Caki2 (cell line): ENCODE results near the gene RPL27. TPM values are rescaled to one million over a fixed set of nuclear protein-coding genes. Genes with fewer than 3 reads are reported as not detected.
A peak's percentile ranks its signal among the peaks of the same experiment; 100 is the strongest.
"Not testable (repeated sequence)": the region's sequence is repeated elsewhere in the genome, so short reads cannot be mapped to it uniquely, and the experiment has no call there.

Experiments used
- DNase-seq: peaks from one replicate; pipeline ENCODE4 v3.0.0-alpha.2; 2015; ENCODE audit warnings: low read depth
- in situ Hi-C: cut with HindIII; loops from 2 replicates; pipeline ENCODE4 v1.10.0; 2016; ENCODE audit warnings: low sequenced_read_pairs, low pct_unique_long_range_greater_than_20kb, mixed read lengths
- total RNA-seq: library from RNA; depleted of rRNA; stranded (reverse); fragments of >200 nt; shearing (Covaris generic); gene quantifications from 2 replicates; pipeline ENCODE4 v1.2.3, GENCODE V29; 2014; ENCODE audit warnings: low replicate concordance; rRNA removed

Gene RPL27
- total RNA-seq: 1,310 and 1,529 TPM in 2 replicates

- in situ Hi-C loops: no loop called here
- DNase-seq: peak; percentile 100
These were observed at the start of gene RPL27 for GRCh38 chr17:42997984-42998938. TSS of gene RPL27 (plus strand) at chr17:42998419. CDS start at chr17:42998751, 332 bp downstream.

DNA sequence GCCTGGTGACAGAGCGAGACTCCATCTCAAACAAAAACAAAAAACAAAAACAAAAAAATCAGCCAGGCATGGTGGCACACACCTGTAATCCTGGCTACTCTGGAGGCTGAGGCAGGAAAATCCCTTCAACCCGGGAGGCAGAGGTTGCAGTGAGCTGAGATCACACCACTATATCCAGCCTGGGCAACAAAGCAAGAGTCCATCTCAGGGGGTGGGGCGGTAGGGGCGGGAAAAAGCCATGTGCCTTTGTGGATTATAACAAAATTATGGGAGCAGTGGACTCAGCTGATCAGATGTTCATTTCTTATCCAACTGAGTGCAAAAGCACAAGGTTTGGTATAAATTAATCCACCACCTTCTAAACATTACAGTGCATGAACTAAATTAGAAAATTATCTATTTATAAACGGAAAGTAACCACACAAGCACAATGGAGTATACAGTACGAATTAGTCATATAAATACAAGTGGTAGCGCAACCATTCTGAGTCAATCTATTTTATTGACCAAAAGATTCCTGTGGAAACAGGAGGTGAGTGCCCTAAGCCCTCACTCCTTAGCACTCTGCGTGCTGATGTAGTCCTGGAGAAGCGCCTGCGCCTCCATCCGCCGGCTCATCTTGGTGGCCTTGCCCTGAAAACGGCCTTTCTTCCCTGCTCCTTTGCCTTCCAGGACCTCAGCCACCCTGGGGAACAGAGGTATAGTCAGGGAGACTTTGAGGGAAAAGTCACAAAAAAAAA, 48.0 kb upstream of the RPL27 start:
- in situ Hi-C loops: no loop called here
- no peak for DNase-seq

- peak; percentile 21 for DNase-seq
- in situ Hi-C loops: no loop called here
These were observed 44.5 kb upstream of the RPL27 start for GRCh38 chr17:42953669-42954068.

- in situ Hi-C loops: no loop called here
These were observed 33.9 kb upstream of the RPL27 start, which contains the start of gene AARSD1 for GRCh38 chr17:42964161-42964932. TSS of gene AARSD1 (minus strand) at chr17:42964454. CDS start at chr17:42964440, 14 bp downstream.

DNA sequence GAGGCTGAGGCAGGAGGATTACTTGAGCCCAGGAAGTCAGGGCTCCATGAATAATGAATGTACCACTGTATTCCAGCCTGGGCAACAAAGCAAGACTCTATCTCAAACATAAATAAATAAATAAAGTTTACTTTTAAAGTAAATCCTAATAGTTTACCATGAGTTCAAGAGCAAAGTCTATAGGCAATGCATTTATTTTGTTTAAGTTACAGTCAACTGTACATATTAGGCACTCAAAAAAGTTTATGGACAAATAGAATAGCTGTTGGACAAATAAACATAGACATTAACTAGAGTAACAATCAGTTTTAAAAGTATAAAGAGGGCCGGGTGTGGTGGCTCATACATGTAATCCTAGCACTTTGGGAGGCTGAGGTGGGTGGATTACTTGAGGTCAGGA, 30.3 kb upstream of the RPL27 start:
- no peak for DNase-seq
- in situ Hi-C loops: no loop called here

More at GRCh38 chr17:42964161-42964932, 33.9 kb upstream of the RPL27 start, which contains the start of gene AARSD1:
- peak; percentile 92 for DNase-seq

GRCh38 chr17:42969001-42969581, 29.1 kb upstream of the RPL27 start:
- in situ Hi-C loops: no loop called here
- peak; percentile 80 for DNase-seq

GRCh38 chr17:42971589-42971988, 26.6 kb upstream of the RPL27 start:
- DNase-seq: no peak
- in situ Hi-C loops: no loop called here

DNA sequence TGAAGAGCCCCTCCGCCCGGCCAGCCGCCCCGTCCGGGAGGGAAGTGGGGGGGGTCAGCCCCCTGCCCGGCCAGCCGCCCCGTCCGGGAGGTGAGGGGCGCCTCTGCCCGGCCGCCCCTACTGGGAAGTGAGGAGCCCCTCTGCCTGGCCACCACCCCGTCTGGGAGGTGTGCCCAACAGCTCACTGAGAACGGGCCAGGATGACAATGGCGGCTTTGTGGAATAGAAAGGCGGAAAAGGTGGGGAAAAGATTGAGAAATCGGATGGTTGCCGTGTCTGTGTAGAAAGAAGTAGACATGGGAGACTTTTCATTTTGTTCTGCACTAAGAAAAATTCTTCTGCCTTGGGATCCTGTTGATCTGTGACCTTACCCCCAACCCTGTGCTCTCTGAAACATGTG, 24.9 kb upstream of the RPL27 start:
- in situ Hi-C loops, DNase-seq: not testable (repeated sequence)

DNA sequence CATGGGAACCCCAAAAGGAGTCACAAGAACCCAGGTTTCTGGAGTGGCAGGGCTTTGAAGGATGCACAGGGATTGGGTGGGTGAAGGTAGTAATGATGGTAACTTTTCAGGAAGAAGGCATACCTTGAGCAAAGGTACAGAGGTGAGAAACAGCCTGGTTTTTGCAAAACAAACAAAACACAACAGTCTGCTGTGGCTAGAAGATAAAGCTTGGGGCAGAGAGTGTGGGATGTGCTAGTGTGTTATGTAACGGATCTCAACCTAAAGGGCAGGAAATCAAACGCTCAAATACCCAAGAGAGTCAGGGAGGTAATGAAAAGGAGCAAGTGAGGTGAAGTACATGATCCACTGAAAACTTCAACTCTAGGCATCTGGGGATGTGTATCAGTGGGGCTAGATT, 23.0 kb upstream of the RPL27 start:
- no peak for DNase-seq
- in situ Hi-C loops: no loop called here

DNA sequence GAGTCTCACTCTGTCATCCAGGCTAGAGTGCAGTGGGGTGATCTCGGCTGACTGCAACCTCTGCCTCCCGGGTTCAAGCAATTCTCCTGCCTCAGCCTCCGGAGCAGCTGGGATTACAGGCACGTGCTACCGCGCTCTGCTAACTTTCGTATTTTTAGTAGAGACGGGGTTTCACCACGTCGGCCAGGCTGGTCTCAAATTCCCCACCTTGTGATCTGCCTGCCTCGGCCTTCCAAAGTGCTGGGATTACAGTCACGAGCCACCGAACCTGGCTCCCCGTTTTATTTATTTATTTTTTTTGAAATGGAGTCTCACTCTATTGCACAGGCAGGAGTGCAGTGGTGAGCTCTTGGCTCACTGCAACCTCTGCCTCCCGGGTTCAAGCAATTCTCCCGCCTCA, 22.5 kb upstream of the RPL27 start:
- in situ Hi-C loops, DNase-seq: not testable (repeated sequence)

DNA sequence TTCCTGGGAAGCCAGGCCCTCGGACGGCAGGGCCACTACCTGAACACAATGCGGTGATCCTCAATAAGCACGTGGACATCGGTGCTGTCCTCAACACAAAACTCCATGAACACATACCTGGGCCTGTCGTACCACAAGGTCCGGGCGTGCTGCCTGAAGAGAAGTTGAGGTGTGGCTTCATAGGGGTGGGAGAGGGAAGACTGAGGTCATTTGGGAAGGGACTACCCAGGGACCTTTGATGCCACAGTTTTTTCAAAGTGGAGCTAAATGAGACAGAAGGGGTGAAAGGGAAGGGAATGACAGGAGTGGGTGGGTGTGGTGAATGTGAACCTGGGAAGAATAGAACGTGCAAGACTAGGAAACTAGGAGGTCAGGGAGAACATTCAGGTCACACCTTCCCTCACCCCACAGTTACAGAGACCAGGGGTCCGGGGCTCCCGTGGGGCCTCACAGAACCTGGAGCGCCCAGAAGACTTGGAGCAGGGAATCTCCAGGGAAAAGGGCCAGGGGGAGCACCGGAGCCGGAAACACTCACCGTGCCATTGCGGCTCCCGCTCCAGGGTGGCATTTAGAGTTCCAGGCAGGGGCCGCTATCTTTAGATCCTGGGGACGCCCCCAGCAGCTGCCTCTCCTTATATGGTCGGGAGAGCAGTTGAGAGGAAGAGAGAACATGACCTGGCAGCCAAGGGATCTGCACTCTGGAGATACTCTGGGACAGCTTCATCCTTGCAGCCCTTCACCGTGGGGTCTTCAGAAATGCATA, 18.5 kb upstream of the RPL27 start, which contains the start of gene PTGES3L:
Gene PTGES3L, minus strand, starts transcription at position 570 of the 763 bp plus-strand sequence. Its CDS starts 27 bp downstream, at position 543.
- no peak for DNase-seq
- in situ Hi-C loops: no loop called here

DNA sequence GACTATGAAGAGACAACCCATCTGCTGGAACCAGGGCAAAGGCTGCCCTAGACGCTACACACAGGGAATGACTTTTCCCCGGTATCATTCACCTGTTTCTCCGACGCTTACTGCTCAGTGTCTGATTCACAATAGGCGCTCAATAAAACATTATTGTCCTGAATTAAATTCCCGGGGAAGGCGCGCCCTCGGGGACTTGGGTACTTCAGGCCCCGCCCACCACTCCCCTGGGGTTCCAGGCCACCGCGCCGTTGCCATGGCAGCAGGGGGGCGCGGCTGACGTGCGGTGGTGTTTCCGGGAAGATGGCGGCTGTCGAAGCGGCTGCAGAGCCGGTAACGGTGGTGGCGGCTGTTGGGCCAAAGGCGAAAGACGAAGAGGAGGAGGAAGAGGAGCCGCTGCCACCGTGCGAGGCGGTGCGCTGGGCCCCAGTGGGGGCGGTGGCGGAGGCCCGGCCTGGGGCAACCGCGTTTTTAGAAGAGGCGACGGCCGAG, 17.9 kb upstream of the RPL27 start, which contains the start of gene RUNDC1:
Gene RUNDC1, plus strand, starts transcription at position 292 of the 492 bp plus-strand sequence. Its CDS starts 12 bp downstream, at position 304.
- DNase-seq: peak; percentile 86
- in situ Hi-C loops: no loop called here

DNA sequence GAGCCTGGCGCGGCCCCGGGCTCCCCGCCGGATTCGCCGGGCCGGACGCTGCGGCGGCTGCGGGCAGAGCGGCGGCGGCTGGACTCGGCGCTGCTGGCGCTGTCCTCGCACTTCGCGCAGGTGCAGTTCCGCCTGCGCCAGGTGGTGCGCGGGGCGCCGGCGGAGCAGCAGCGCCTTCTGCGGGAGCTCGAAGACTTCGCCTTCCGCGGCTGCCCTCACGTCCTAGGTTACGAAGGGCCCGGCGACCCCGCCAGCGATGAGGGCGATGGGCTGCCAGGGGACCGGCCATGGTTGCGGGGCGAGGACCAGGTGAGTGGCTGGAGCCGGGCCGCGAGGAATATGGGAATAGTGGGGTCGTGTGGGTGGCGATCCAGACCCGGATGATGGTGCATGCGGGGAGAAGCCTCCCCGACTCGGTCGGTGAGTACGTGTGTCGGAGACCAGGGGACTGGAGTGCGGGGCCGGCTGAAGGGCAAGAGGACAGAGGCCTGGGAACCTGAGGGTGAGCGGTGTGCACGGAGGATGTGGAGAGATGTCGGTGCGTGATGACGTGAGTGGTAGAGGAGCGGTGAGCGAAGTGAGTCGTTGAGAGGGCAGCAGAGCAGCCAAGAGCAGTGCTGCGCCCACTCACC, 17.3 kb upstream of the RPL27 start:
- in situ Hi-C loops: no loop called here
- DNase-seq: peak; percentile 49

- in situ Hi-C loops: no loop called here
- no peak for DNase-seq
These were observed 16.0 kb upstream of the RPL27 start for GRCh38 chr17:42982266-42982665.

- in situ Hi-C loops: no loop called here
- DNase-seq: no peak
These were observed 13.0 kb upstream of the RPL27 start for GRCh38 chr17:42985225-42985624.

DNA sequence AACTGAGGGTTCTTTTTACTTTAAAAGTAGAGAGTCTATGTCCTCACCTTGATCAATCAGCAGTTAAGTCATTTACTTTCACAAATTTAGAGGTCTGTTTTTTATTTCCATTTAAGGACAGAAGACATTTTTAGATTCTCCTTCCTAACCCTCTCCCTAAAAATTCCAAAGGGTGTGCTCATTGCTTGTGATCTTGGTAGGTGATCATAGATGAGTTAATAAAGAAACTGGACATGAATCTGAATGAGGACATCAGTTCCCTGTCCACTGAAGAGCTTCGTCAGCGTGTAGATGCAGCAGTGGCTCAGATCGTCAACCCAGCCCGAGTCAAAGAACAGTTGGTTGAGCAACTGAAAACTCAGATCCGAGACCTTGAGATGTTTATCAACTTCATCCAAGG, 9.1 kb upstream of the RPL27 start:
- DNase-seq: no peak
- in situ Hi-C loops: no loop called here
